ENCODE data around the gene VWC2.
"Not testable (repeated sequence)": the region's sequence is repeated elsewhere in the genome, so short reads cannot be mapped to it uniquely, and the experiment has no call there.

DNA sequence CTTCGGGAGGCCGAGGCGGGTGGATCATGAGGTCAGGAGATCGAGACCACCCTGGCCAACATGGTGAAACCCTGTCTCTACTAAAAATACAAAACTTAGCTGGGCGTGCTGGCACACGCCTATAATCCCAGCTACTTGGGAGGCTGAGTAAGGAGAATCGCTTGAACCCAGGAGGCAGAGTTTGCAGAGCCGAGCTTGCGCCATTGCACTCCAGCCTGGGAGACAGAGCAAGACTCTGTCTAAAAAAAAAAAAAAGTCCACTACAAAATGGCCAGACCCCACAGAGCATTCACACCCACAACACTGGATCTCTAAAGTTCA, 78.1 kb downstream of the VWC2 start:
- TF ChIP-seq, protein P1, sequence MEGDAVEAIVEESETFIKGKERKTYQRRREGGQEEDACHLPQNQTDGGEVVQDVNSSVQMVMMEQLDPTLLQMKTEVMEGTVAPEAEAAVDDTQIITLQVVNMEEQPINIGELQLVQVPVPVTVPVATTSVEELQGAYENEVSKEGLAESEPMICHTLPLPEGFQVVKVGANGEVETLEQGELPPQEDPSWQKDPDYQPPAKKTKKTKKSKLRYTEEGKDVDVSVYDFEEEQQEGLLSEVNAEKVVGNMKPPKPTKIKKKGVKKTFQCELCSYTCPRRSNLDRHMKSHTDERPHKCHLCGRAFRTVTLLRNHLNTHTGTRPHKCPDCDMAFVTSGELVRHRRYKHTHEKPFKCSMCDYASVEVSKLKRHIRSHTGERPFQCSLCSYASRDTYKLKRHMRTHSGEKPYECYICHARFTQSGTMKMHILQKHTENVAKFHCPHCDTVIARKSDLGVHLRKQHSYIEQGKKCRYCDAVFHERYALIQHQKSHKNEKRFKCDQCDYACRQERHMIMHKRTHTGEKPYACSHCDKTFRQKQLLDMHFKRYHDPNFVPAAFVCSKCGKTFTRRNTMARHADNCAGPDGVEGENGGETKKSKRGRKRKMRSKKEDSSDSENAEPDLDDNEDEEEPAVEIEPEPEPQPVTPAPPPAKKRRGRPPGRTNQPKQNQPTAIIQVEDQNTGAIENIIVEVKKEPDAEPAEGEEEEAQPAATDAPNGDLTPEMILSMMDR (IDR thresholded peaks at IDR 0.05), result not testable (repeated sequence)
- TF ChIP-seq POLR2A, EP300 (IDR thresholded peaks at IDR 0.05): not testable (repeated sequence)

All from ovary (tissue), 3 donors.